Body of pancreas (tissue), 4 donors: ENCODE results near the gene HOXB2.

ENCODE experiments used
- POLR2A ChIP-seq, 3 donors: fragments of 450-650 bp; IDR thresholded peaks; one replicate each; pipeline ENCODE4 v1.6.1; 2016; ENCODE audit warnings: antibody characterized with exemption in 3 of 3, mild to moderate bottlenecking in 2 of 3
- TF ChIP-seq, protein P1 (sequence below), 7 experiments: fragments of 450-650 bp in 4 of 7; fragments of 200-600 bp in 3 of 7; sonication (generic) in 3 of 7; IDR thresholded peaks; one replicate each; pipeline ENCODE4 v1.5.1; 2016 to 2019; ENCODE audit warnings: antibody characterized with exemption in 7 of 7

DNA sequence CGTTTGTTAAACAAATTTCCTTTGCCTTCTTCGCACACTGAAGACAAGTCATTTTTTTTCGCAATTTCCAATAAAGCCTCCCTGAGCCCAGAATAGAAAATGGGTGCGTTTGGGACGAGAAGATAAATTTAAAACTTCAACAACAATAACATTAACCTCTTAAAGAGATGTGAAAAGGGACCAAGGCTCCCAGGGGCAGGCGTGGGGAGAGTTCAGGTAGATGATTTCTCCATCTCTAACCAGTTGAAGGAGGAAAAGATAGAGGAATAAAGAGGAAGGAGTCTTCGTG lies 34.5 kb upstream of the HOXB2 start:
- TF ChIP-seq POLR2A (IDR thresholded peaks at IDR 0.05), result no peak
- TF ChIP-seq, protein P1, sequence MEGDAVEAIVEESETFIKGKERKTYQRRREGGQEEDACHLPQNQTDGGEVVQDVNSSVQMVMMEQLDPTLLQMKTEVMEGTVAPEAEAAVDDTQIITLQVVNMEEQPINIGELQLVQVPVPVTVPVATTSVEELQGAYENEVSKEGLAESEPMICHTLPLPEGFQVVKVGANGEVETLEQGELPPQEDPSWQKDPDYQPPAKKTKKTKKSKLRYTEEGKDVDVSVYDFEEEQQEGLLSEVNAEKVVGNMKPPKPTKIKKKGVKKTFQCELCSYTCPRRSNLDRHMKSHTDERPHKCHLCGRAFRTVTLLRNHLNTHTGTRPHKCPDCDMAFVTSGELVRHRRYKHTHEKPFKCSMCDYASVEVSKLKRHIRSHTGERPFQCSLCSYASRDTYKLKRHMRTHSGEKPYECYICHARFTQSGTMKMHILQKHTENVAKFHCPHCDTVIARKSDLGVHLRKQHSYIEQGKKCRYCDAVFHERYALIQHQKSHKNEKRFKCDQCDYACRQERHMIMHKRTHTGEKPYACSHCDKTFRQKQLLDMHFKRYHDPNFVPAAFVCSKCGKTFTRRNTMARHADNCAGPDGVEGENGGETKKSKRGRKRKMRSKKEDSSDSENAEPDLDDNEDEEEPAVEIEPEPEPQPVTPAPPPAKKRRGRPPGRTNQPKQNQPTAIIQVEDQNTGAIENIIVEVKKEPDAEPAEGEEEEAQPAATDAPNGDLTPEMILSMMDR (IDR thresholded peaks at IDR 0.05), result no peak
